Measurements from ENCODE around the gene PRRX2.

DNA sequence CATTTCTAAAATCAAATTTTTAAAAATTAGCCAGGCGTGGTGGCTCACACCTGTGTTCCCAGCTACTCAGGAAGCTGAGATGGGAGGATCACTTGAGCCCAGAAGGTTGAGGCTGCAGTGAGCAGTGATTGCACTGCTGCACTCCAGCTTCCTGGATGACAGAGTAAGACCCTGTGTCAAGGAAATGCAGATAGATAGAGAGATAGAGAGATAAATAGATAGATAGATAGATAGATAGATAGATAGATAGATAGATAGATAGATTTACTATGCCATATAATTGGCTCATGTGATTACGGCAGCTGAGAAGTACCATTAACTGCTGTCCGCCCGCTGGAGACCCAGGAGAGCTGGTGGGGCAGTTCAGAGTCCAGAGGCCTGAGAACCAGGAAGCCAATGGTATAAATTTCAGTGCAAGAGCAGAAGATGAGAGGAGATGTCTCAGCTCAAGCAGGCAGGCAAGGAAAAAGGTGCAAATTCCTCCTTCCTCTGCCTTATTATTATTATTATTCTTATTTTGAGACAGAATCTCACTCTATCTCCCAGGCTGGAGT lies 100.4 kb downstream of the PRRX2 start:
- no peak for TF ChIP-seq SIN3A (IDR thresholded peaks at IDR 0.05; ENCODE audit: borderline replicate concordance, insufficient read depth, low read length)
- TF ChIP-seq POLR2AphosphoS5 (IDR thresholded peaks at IDR 0.05; ENCODE audit: low read depth, low read length) = no peak
- no peak for TF ChIP-seq FOXP2 (optimal IDR thresholded peaks at IDR 0.05; ENCODE audit: borderline replicate concordance, extremely low read depth, extremely low read length, insufficient read depth)
- no peak for TF ChIP-seq TAF1 (IDR thresholded peaks at IDR 0.05; ENCODE audit: borderline replicate concordance, insufficient read depth, low read length)

Measured in PFSK-1 (cell line).